SK-MEL-5 (cell line): ENCODE data around the gene TMEM95. TPM values are rescaled to one million over a fixed set of nuclear protein-coding genes. Genes with fewer than 3 reads are reported as not detected.
A peak's percentile ranks its signal among the peaks of the same experiment; 100 is the strongest.

ENCODE experiments used
- DNase-seq: peaks from one replicate; pipeline ENCODE4 v3.0.0-alpha.2; 2016; ENCODE audit warnings: low read depth, low spot score
- in situ Hi-C: cut with HindIII; loops from 2 replicates; pipeline ENCODE4 v1.10.0; 2016; ENCODE audit warnings: low sequenced_read_pairs, high pct_unique_total_duplicates, low pct_unique_long_range_greater_than_20kb
- polyA plus RNA-seq, 2 experiments: library from polyadenylated mRNA; depleted of rRNA; stranded (reverse); fragments of >200 nt; gene quantifications; 2 replicates each; pipeline ENCODE4 v1.2.3, GENCODE V29; 2015
- total RNA-seq: library from RNA; depleted of rRNA; stranded (reverse); fragments of >200 nt; shearing (Covaris generic); gene quantifications from 2 replicates; pipeline ENCODE4 v1.2.3, GENCODE V29; 2014; rRNA removed

TMEM95 gene
- total RNA-seq: not detected in 2 replicates
- polyA plus RNA-seq (2015; cell fraction: cytosol; rRNA removed): not detected in 2 replicates
- not detected in 2 replicates for polyA plus RNA-seq (2015; cell fraction: nucleus; rRNA removed)

- in situ Hi-C loops: no loop called here
- no peak for DNase-seq
Observed at GRCh38 chr17:7355053-7355452, at the start of gene TMEM95. Gene TMEM95, plus strand, starts transcription at chr17:7355156. Its CDS starts 49 bp downstream, at chr17:7355205.

- in situ Hi-C loops: no loop called here
- peak; percentile 100 for DNase-seq
Observed at GRCh38 chr17:7306911-7307685, 47.9 kb upstream of the TMEM95 start, which contains the start of gene EIF5A. Gene EIF5A, plus strand, starts transcription at chr17:7307628. Its CDS starts 2,008 bp downstream, at chr17:7309636.

- in situ Hi-C loops: no loop called here
Observed at GRCh38 chr17:7307686-7308624, 47.0 kb upstream of the TMEM95 start.

GRCh38 chr17:7308625-7309433, 46.1 kb upstream of the TMEM95 start:
- in situ Hi-C loops: no loop called here

More at GRCh38 chr17:7307686-7308624, 47.0 kb upstream of the TMEM95 start:
- peak; percentile 29 for DNase-seq

GRCh38 chr17:7309628-7310027, 45.3 kb upstream of the TMEM95 start:
- no peak for DNase-seq
- in situ Hi-C loops: no loop called here

More at GRCh38 chr17:7308625-7309433, 46.1 kb upstream of the TMEM95 start:
- DNase-seq: peak; percentile 87

- DNase-seq: no peak
- in situ Hi-C loops: no loop called here
Observed at GRCh38 chr17:7311110-7311705, 43.7 kb upstream of the TMEM95 start.

GRCh38 chr17:7312432-7313087, 42.4 kb upstream of the TMEM95 start:
- in situ Hi-C loops: no loop called here
- no peak for DNase-seq

- in situ Hi-C loops: no loop called here
- DNase-seq: peak; percentile 50
Observed at GRCh38 chr17:7313088-7313889, 41.7 kb upstream of the TMEM95 start.

GRCh38 chr17:7313890-7314718, 40.9 kb upstream of the TMEM95 start:
- in situ Hi-C loops: no loop called here
- DNase-seq: no peak

GRCh38 chr17:7314719-7315569, 40.0 kb upstream of the TMEM95 start, which contains the start of gene GPS2:
Gene GPS2, minus strand, starts transcription at chr17:7315360. Its CDS starts 308 bp downstream, at chr17:7315052.
- peak; percentile 82 for DNase-seq
- in situ Hi-C loops: no loop called here

- no peak for DNase-seq
- in situ Hi-C loops: no loop called here
Observed at GRCh38 chr17:7315570-7316235, 39.3 kb upstream of the TMEM95 start.

GRCh38 chr17:7317161-7317803, 37.7 kb upstream of the TMEM95 start:
- in situ Hi-C loops: no loop called here

More at GRCh38 chr17:7317161-7317803, 37.7 kb upstream of the TMEM95 start:
- DNase-seq: no peak
